Ovary (tissue), 3 donors: ENCODE data around the gene STIMATE.

ENCODE experiments used
- EP300 ChIP-seq: sonication (generic); formaldehyde crosslinking; IDR thresholded peaks from one replicate; pipeline ENCODE4 v1.6.1; 2017; ENCODE audit warnings: antibody characterized with exemption
- POLR2A ChIP-seq: fragments of 450-650 bp; IDR thresholded peaks from one replicate; pipeline ENCODE4 v1.6.1; 2017; ENCODE audit warnings: antibody characterized with exemption, mild to moderate bottlenecking, moderate library complexity
- TF ChIP-seq, protein P1 (sequence below), 3 donors: fragments of 450-650 bp in 2 of 3; fragments of 200-600 bp in 1 of 3; IDR thresholded peaks; one replicate each; pipeline versions ENCODE4 v1.5.1 to v1.8.0; 2016 to 2022; ENCODE audit warnings: antibody characterized with exemption in 3 of 3, mild to moderate bottlenecking in 1 of 3
- donor health status: DM: no; HTN: no; CAD: no.

DNA sequence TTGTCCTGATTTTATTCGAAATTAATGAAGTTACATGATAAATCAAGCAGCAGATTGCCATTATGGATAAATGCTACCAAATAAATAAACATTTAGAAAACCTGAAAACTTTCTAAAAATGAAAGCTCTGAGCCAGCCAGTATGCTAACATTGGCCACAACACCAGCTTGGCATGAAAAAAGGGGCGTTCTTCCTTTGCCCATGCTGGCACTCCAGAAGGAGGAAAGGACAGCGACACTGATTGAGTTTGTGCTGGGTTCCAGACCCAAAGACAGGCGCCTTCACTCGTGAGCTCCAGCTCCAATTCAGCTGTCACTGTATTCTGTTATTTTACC is 5.1 kb downstream of the STIMATE start:
- TF ChIP-seq POLR2A (no peak), EP300 (no peak)
- TF ChIP-seq, protein P1, sequence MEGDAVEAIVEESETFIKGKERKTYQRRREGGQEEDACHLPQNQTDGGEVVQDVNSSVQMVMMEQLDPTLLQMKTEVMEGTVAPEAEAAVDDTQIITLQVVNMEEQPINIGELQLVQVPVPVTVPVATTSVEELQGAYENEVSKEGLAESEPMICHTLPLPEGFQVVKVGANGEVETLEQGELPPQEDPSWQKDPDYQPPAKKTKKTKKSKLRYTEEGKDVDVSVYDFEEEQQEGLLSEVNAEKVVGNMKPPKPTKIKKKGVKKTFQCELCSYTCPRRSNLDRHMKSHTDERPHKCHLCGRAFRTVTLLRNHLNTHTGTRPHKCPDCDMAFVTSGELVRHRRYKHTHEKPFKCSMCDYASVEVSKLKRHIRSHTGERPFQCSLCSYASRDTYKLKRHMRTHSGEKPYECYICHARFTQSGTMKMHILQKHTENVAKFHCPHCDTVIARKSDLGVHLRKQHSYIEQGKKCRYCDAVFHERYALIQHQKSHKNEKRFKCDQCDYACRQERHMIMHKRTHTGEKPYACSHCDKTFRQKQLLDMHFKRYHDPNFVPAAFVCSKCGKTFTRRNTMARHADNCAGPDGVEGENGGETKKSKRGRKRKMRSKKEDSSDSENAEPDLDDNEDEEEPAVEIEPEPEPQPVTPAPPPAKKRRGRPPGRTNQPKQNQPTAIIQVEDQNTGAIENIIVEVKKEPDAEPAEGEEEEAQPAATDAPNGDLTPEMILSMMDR (IDR thresholded peaks at IDR 0.05) = no peak
